ENCODE measurements around the gene GJD4. TPM values are rescaled to one million over a fixed set of nuclear protein-coding genes. Genes with fewer than 3 reads are reported as not detected.

Gene GJD4
- total and polyA plus RNA-seq, 4 experiments from 2014 or later = 0.20 TPM; not detected in 3

GRCh38 chr10:35563261-35563891, 41.8 kb upstream of the GJD4 start:
- Mint-ChIP-seq H3K4me1 (peaks cover 5 to 9% (median 7%) of the 10 kb centered on the region in 4 donors), H3K27me3 (no peaks in the 10 kb centered on the region), H3K27ac (peak overlapping the region in 1 of 7 donors; percentile 29), H3K4me3 (peak overlapping the region in 1 of 8 donors; percentile 23), H3K36me3 (peaks cover 38 to 51% of the 10 kb centered on the region in 2 donors), H3K9me3 (peaks cover 0 to 2% (median 0%) of the 10 kb centered on the region in 8 donors)
- no peaks in the 10 kb centered on the region for H3K4me1 ChIP-seq (ENCODE audit: insufficient read depth, low read length)
- peak in 4 of 5 donors; percentile 18 to 40 (median 23) for DNase-seq
- no peak overlapping the region for H3K4me3 ChIP-seq (ENCODE audit: low read length in 2 of 2)
- H3K36me3 ChIP-seq (ENCODE audit: insufficient read depth, low read length) = peaks cover 12% of the 10 kb centered on the region
- H3K9me3 ChIP-seq (ENCODE audit: control insufficient read depth in 1 of 2, low read length in 2 of 2) = no peaks in the 10 kb centered on the region
- no peak overlapping the region for H3K27ac ChIP-seq (ENCODE audit: low read depth, low read length)
- POLR2A ChIA-PET (ENCODE audit: partially characterized antibody) = no interaction called here
- no peaks in the 10 kb centered on the region for H3K27me3 ChIP-seq (ENCODE audit: insufficient read depth, low read length)
- CTCF ChIA-PET (ENCODE audit: partially characterized antibody) = interaction anchor here (0.7 to 4.7 kb wide), 33 partner anchors 9 to 447 kb away, joined by 3 to 24 read pairs (median 4); partner anchors contain the start of gene CCNY
- intact Hi-C loops (cut with micrococcal nuclease) = loop anchor here (1.0 to 2.0 kb wide), 3 partner anchors 227 to 443 kb away; partner anchors contain the start of gene CCNY

- no peaks in the 10 kb centered on the region for H3K27me3 Mint-ChIP-seq
- no peak overlapping the region for H3K4me3 Mint-ChIP-seq
- no peaks in the 10 kb centered on the region for H3K4me1 ChIP-seq (ENCODE audit: insufficient read depth, low read length)
- CTCF ChIA-PET (ENCODE audit: partially characterized antibody) = interaction anchor here (1.6 to 4.7 kb wide), 7 partner anchors 11 to 444 kb away, joined by 6 to 24 read pairs (median 9); partner anchors contain the start of gene CCNY
- no peak overlapping the region for H3K4me3 ChIP-seq (ENCODE audit: low read length in 2 of 2)
- peaks cover 20% of the 10 kb centered on the region for H3K36me3 ChIP-seq (ENCODE audit: insufficient read depth, low read length)
- DNase-seq = no peak
- no peaks in the 10 kb centered on the region for H3K9me3 ChIP-seq (ENCODE audit: control insufficient read depth in 1 of 2, low read length in 2 of 2)
- intact Hi-C loops (cut with micrococcal nuclease) = no loop called here
- H3K27ac Mint-ChIP-seq = peak overlapping the region in 1 of 7 donors; percentile 25
- peaks cover 37 to 52% of the 10 kb centered on the region in 2 donors for H3K36me3 Mint-ChIP-seq
- POLR2A ChIA-PET (ENCODE audit: partially characterized antibody) = no interaction called here
- H3K4me1 Mint-ChIP-seq = peaks cover 5 to 9% (median 7%) of the 10 kb centered on the region in 4 donors
- peaks cover 0 to 2% (median 0%) of the 10 kb centered on the region in 8 donors for H3K9me3 Mint-ChIP-seq
- no peaks in the 10 kb centered on the region for H3K27me3 ChIP-seq (ENCODE audit: insufficient read depth, low read length)
- H3K27ac ChIP-seq (ENCODE audit: low read depth, low read length) = no peak overlapping the region
Observed at GRCh38 chr10:35564341-35564968, 40.7 kb upstream of the GJD4 start.

- Histone ChIP-seq H3K36me3 (ENCODE audit: insufficient read depth, low read length) (peaks cover 24% of the 10 kb centered on the region), H3K4me3 (ENCODE audit: low read length in 2 of 2) (no peak overlapping the region), H3K27ac (ENCODE audit: low read depth, low read length) (no peak overlapping the region), H3K9me3 (ENCODE audit: control insufficient read depth in 1 of 2, low read length in 2 of 2) (no peaks in the 10 kb centered on the region), H3K27me3 (ENCODE audit: insufficient read depth, low read length) (no peaks in the 10 kb centered on the region), H3K4me1 (ENCODE audit: insufficient read depth, low read length) (no peaks in the 10 kb centered on the region)
- POLR2A ChIA-PET (ENCODE audit: partially characterized antibody) = no interaction called here
- CTCF ChIA-PET (ENCODE audit: partially characterized antibody) = interaction anchor here (0.7 kb wide), 1 partner anchor 327 kb away, joined by 3 read pairs; no protein-coding TSS in a partner anchor
- Mint-ChIP-seq H3K9me3 (peaks cover 0 to 2% (median 0%) of the 10 kb centered on the region in 8 donors), H3K4me3 (no peak overlapping the region), H3K27ac (peak overlapping the region in 2 of 7 donors; percentile 63 to 64), H3K36me3 (peaks cover 37 to 52% of the 10 kb centered on the region in 2 donors), H3K27me3 (no peaks in the 10 kb centered on the region), H3K4me1 (peaks cover 6 to 8% (median 7%) of the 10 kb centered on the region in 4 donors)
- DNase-seq = no peak
- intact Hi-C loops (cut with micrococcal nuclease) = no loop called here
Observed at GRCh38 chr10:35565602-35566081, 39.5 kb upstream of the GJD4 start.

GRCh38 chr10:35567951-35568350, 37.2 kb upstream of the GJD4 start:
- Mint-ChIP-seq H3K4me3 (no peak overlapping the region), H3K4me1 (peaks cover 0 to 6% (median 4%) of the 10 kb centered on the region in 4 donors), H3K36me3 (peaks cover 50 to 56% of the 10 kb centered on the region in 2 donors), H3K27me3 (no peaks in the 10 kb centered on the region), H3K27ac (peak overlapping the region in 1 of 7 donors; percentile 48), H3K9me3 (peaks cover 0 to 2% (median 0%) of the 10 kb centered on the region in 8 donors)
- Histone ChIP-seq H3K27ac (ENCODE audit: low read depth, low read length) (no peak overlapping the region), H3K9me3 (ENCODE audit: control insufficient read depth in 1 of 2, low read length in 2 of 2) (no peaks in the 10 kb centered on the region), H3K4me3 (ENCODE audit: low read length in 2 of 2) (no peak overlapping the region), H3K36me3 (ENCODE audit: insufficient read depth, low read length) (peaks cover 24% of the 10 kb centered on the region), H3K4me1 (ENCODE audit: insufficient read depth, low read length) (no peaks in the 10 kb centered on the region), H3K27me3 (ENCODE audit: insufficient read depth, low read length) (no peaks in the 10 kb centered on the region)
- ChIA-PET POLR2A (ENCODE audit: partially characterized antibody) (no interaction called here), CTCF (ENCODE audit: partially characterized antibody) (no interaction called here)
- DNase-seq = no peak
- intact Hi-C loops (cut with micrococcal nuclease) = no loop called here

- ChIA-PET CTCF (ENCODE audit: partially characterized antibody) (no interaction called here), POLR2A (ENCODE audit: partially characterized antibody) (no interaction called here)
- no peaks in the 10 kb centered on the region for H3K4me1 ChIP-seq (ENCODE audit: insufficient read depth, low read length)
- no peaks in the 10 kb centered on the region for H3K9me3 ChIP-seq (ENCODE audit: control insufficient read depth in 1 of 2, low read length in 2 of 2)
- peaks cover 51 to 57% of the 10 kb centered on the region in 2 donors for H3K36me3 Mint-ChIP-seq
- intact Hi-C loops (cut with micrococcal nuclease) = no loop called here
- H3K4me3 Mint-ChIP-seq = no peak overlapping the region
- H3K27me3 Mint-ChIP-seq = no peaks in the 10 kb centered on the region
- no peak for DNase-seq
- no peaks in the 10 kb centered on the region for H3K27me3 ChIP-seq (ENCODE audit: insufficient read depth, low read length)
- peaks cover 0 to 3% (median 0%) of the 10 kb centered on the region in 4 donors for H3K4me1 Mint-ChIP-seq
- no peak overlapping the region for H3K27ac Mint-ChIP-seq
- peaks cover 0 to 2% (median 0%) of the 10 kb centered on the region in 8 donors for H3K9me3 Mint-ChIP-seq
- peaks cover 24% of the 10 kb centered on the region for H3K36me3 ChIP-seq (ENCODE audit: insufficient read depth, low read length)
- no peak overlapping the region for H3K4me3 ChIP-seq (ENCODE audit: low read length in 2 of 2)
- H3K27ac ChIP-seq (ENCODE audit: low read depth, low read length) = no peak overlapping the region
Observed at GRCh38 chr10:35568483-35569015, 36.6 kb upstream of the GJD4 start.

GRCh38 chr10:35569111-35569707, 35.9 kb upstream of the GJD4 start:
- Histone ChIP-seq H3K27ac (ENCODE audit: low read depth, low read length) (no peak overlapping the region), H3K4me1 (ENCODE audit: insufficient read depth, low read length) (no peaks in the 10 kb centered on the region), H3K9me3 (ENCODE audit: control insufficient read depth in 1 of 2, low read length in 2 of 2) (no peaks in the 10 kb centered on the region), H3K36me3 (ENCODE audit: insufficient read depth, low read length) (peaks cover 24% of the 10 kb centered on the region), H3K27me3 (ENCODE audit: insufficient read depth, low read length) (no peaks in the 10 kb centered on the region), H3K4me3 (ENCODE audit: low read length in 2 of 2) (no peak overlapping the region)
- no peak overlapping the region for H3K27ac Mint-ChIP-seq
- POLR2A ChIA-PET (ENCODE audit: partially characterized antibody) = no interaction called here
- no peak for DNase-seq
- H3K27me3 Mint-ChIP-seq = no peaks in the 10 kb centered on the region
- peaks cover 0 to 3% (median 0%) of the 10 kb centered on the region in 4 donors for H3K4me1 Mint-ChIP-seq
- H3K36me3 Mint-ChIP-seq = peaks cover 58 to 62% of the 10 kb centered on the region in 2 donors
- intact Hi-C loops (cut with micrococcal nuclease) = no loop called here
- peaks cover 0 to 5% (median 0%) of the 10 kb centered on the region in 8 donors for H3K9me3 Mint-ChIP-seq
- no peak overlapping the region for H3K4me3 Mint-ChIP-seq
- CTCF ChIA-PET (ENCODE audit: partially characterized antibody) = no interaction called here

GRCh38 chr10:35569836-35570235, 35.3 kb upstream of the GJD4 start:
- ChIA-PET CTCF (ENCODE audit: partially characterized antibody) (no interaction called here), POLR2A (ENCODE audit: partially characterized antibody) (no interaction called here)
- no peaks in the 10 kb centered on the region for H3K4me1 ChIP-seq (ENCODE audit: insufficient read depth, low read length)
- no peak overlapping the region for H3K27ac ChIP-seq (ENCODE audit: low read depth, low read length)
- DNase-seq = no peak
- peaks cover 24% of the 10 kb centered on the region for H3K36me3 ChIP-seq (ENCODE audit: insufficient read depth, low read length)
- Mint-ChIP-seq H3K4me3 (no peak overlapping the region), H3K9me3 (peaks cover 0 to 7% (median 0%) of the 10 kb centered on the region in 8 donors), H3K4me1 (peaks cover 0 to 2% (median under 1%) of the 10 kb centered on the region in 4 donors), H3K27me3 (no peaks in the 10 kb centered on the region), H3K36me3 (peaks cover 64% of the 10 kb centered on the region in 2 donors), H3K27ac (no peak overlapping the region)
- no peak overlapping the region for H3K4me3 ChIP-seq (ENCODE audit: low read length in 2 of 2)
- no peaks in the 10 kb centered on the region for H3K9me3 ChIP-seq (ENCODE audit: control insufficient read depth in 1 of 2, low read length in 2 of 2)
- H3K27me3 ChIP-seq (ENCODE audit: insufficient read depth, low read length) = no peaks in the 10 kb centered on the region
- intact Hi-C loops (cut with micrococcal nuclease) = no loop called here

All from CD4-positive, alpha-beta memory T cell (primary cell).